NCI-H526 (cell line): ENCODE results near the gene CPXM2.
"Not testable (repeated sequence)": the region's sequence is repeated elsewhere in the genome, so short reads cannot be mapped to it uniquely, and the experiment has no call there.

Experiments
- DNase-seq, 2 experiments: peaks; one replicate each; lab custom pipeline; 2025; lab: John Stamatoyannopoulos, UW

CPXM2 gene

GRCh38 chr10:123744224-123744536 is 147.4 kb downstream of the CPXM2 start:
- DNase-seq, result no peak

- DNase-seq, result no peak
Observed at GRCh38 chr10:123743441-123744223, 148.0 kb downstream of the CPXM2 start.

GRCh38 chr10:123742751-123743440 is 148.7 kb downstream of the CPXM2 start:
- DNase-seq, result no peak

- no peak for DNase-seq
Observed at GRCh38 chr10:123741711-123742110, 149.9 kb downstream of the CPXM2 start.

- DNase-seq, result no peak
Observed at GRCh38 chr10:123741146-123741545, 150.5 kb downstream of the CPXM2 start.

- not testable (repeated sequence) for DNase-seq
Observed at GRCh38 chr10:123736917-123737316, 154.7 kb downstream of the CPXM2 start.

GRCh38 chr10:123729523-123729922 is 162.1 kb downstream of the CPXM2 start:
- DNase-seq, result no peak

- DNase-seq, result no peak
Observed at GRCh38 chr10:123726836-123727235, 164.8 kb downstream of the CPXM2 start.

GRCh38 chr10:123726381-123726780 is 165.2 kb downstream of the CPXM2 start:
- no peak for DNase-seq

- DNase-seq, result no peak
Observed at GRCh38 chr10:123724747-123725146, 166.9 kb downstream of the CPXM2 start.

GRCh38 chr10:123722351-123722750 is 169.3 kb downstream of the CPXM2 start:
- DNase-seq, result no peak

- no peak for DNase-seq
Observed at GRCh38 chr10:123721441-123722049, 170.1 kb downstream of the CPXM2 start.

- no peak for DNase-seq
Observed at GRCh38 chr10:123720536-123720935, 171.1 kb downstream of the CPXM2 start.

GRCh38 chr10:123718544-123719060 is 173.0 kb downstream of the CPXM2 start:
- DNase-seq, result no peak

- DNase-seq, result no peak
Observed at GRCh38 chr10:123717336-123717735, 174.3 kb downstream of the CPXM2 start.

- DNase-seq, result no peak
Observed at GRCh38 chr10:123715546-123715945, 176.1 kb downstream of the CPXM2 start.

- no peak for DNase-seq
Observed at GRCh38 chr10:123706236-123706635, 185.4 kb downstream of the CPXM2 start.

- DNase-seq, result no peak
Observed at GRCh38 chr10:123704812-123705211, 186.8 kb downstream of the CPXM2 start.

- no peak for DNase-seq
Observed at GRCh38 chr10:123704076-123704475, 187.5 kb downstream of the CPXM2 start.

- DNase-seq, result peak in 1 of 2 experiments; percentile 8
Observed at GRCh38 chr10:123703195-123703790, 188.3 kb downstream of the CPXM2 start.
